Heart left ventricle (tissue), 13 donors: ENCODE data around the gene ZNF442.

Source experiments
- CTCF ChIP-seq, 12 donors: fragments of 200-600 bp; sonication (generic) in 4 of 12; IDR thresholded peaks; one replicate each; pipeline versions ENCODE4 v1.5.0 to v1.8.0; 2018 to 2022; ENCODE audit warnings: antibody characterized with exemption in 12 of 12, mild to moderate bottlenecking in 5 of 12
- POLR2A ChIP-seq, 2 donors: fragments of 450-650 bp; IDR thresholded peaks; one replicate each; pipeline ENCODE4 v1.6.1; 2017; ENCODE audit warnings: antibody characterized with exemption in 2 of 2, mild to moderate bottlenecking in 2 of 2, moderate library complexity in 2 of 2
- donor health status: ischemic (EF 13 %, LVEDD 7.1; RV severe dilation, severe dysfunction).
- donor health status: DM: no; HTN: yes; CAD: no.
- donor health status: DM: no; HTN: no; CAD: no.
- donor health status: ischemic (EF 25% LVEDD 6.9; RV normal size, moderate dysfunction).
- donor health status: ischemic (EF 25% LVEDD 5.7; RV mildly dilated, moderate dysfunction).
- donor health status: ischemic (EF 35%, LVEDD 5.7; RV mildly dilated, moderate dysfunction).
- donor health status: nonischemic (EF 11% LVEDD 7.7; RV severe dilation, severe dysfunction).
- donor health status: DM: yes; HTN: yes; CAD: no.
- donor health status: PGD.
- donor health status: ischemic (EF 29% LVEDD 5.4; RV normal size, mild dysfunction).
- donor health status: nonischemic (EF 23%, LVEDD 6.1; RV moderate dilation, normal function).

- no peak for TF ChIP-seq CTCF (IDR thresholded peaks at IDR 0.05)
- no peak for TF ChIP-seq POLR2A (IDR thresholded peaks at IDR 0.05)
These were observed 14.9 kb upstream of the ZNF442 start for GRCh38 chr19:12380444-12380737.
